ENCODE results near the gene KLF4.
"Not testable (repeated sequence)": the region's sequence is repeated elsewhere in the genome, so short reads cannot be mapped to it uniquely, and the experiment has no call there.

Gene KLF4

GRCh38 chr9:107489687-107490605, at the start of gene KLF4:
Gene KLF4, minus strand, starts transcription at chr9:107489769. Its CDS starts 597 bp downstream, at chr9:107489172.
- peak; percentile 86 for DNase-seq (ENCODE audit: low read depth)
- H3K4me3 ChIP-seq (ENCODE audit: low read depth, low read length): peak within 1 kb of the TSS; percentile 65

DNA sequence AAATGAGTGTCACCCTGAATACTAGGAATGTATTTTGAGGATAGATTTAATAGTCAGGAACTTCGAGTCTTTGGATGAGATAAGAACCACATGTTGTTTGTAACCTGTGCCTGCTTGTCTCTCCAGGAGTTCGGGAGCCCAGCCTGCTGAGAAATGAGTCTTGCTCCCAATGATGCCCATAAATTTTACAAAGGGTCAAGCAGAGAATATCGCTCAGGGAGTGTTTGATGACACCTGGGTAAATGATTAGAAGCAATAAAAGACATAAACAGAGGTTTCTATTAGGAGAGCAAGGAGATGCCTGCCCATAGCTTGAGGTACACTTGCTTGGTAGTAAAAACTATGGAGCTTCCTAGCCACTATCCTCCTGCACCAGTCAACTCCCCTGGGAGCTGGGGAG, 46.9 kb upstream of the KLF4 start:
- H3K4me3 ChIP-seq (ENCODE audit: low read depth, low read length): no peak overlapping the region
- no peak for DNase-seq (ENCODE audit: low read depth)

DNA sequence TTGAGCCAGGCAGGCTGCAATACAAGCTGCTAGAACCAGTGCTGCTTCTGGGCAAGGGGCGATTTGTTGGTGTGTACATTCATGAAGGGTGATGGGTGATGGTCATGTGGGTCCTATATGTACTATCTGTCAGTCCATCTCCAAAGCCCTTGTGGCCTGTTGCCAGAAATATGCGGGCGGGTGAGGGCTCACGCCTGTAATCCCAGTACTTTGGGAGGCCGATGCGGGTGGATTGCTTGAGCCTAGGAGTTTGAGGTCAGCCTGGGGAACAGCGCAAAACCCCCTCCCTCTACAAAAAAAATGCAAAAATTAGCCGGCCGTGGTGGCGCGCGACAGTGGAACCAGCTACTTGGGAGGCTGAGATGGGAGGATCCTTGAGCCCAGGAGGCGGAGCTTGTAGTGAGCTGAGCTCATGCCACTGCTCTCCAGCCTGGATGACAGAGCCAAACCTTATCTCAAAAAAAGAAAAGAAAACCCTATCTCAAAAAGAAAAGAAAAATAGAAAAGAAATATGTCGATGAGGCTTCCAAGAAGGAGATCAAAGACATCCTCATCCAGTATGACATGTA, 45.0 kb upstream of the KLF4 start:
- no peak for DNase-seq (ENCODE audit: low read depth)
- H3K4me3 ChIP-seq (ENCODE audit: low read depth, low read length): no peak overlapping the region

GRCh38 chr9:107530679-107531078, 41.1 kb upstream of the KLF4 start:
- DNase-seq (ENCODE audit: low read depth): no peak
- no peak overlapping the region for H3K4me3 ChIP-seq (ENCODE audit: low read depth, low read length)

DNA sequence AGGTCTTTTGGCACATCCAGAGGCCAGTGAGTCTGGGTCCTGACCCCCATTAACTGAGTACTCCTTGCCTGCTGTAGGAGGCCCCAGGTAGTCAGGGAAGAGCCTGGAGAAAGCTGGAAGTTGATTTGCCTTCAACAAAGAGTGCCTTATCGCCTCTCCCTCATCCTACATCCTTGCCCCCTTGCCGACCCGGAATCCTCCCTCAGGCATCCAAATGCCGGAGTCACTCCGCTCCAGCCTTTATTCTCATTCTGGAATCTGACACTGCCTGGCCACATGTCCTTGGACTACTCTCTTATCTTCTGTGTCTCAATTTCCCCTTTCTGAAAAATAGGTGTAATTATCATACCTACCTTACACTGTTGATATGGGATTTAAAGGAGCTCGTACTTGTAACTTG, 39.1 kb upstream of the KLF4 start:
- DNase-seq (ENCODE audit: low read depth): no peak
- H3K4me3 ChIP-seq (ENCODE audit: low read depth, low read length): no peak overlapping the region

- H3K4me3 ChIP-seq (ENCODE audit: low read depth, low read length): no peak overlapping the region
- DNase-seq (ENCODE audit: low read depth): no peak
These were observed 34.0 kb upstream of the KLF4 start for GRCh38 chr9:107523539-107523938.

- DNase-seq (ENCODE audit: low read depth): no peak
- no peak overlapping the region for H3K4me3 ChIP-seq (ENCODE audit: low read depth, low read length)
These were observed 30.6 kb upstream of the KLF4 start for GRCh38 chr9:107520186-107520585.

GRCh38 chr9:107518037-107518807, 28.7 kb upstream of the KLF4 start:
- no peak overlapping the region for H3K4me3 ChIP-seq (ENCODE audit: low read depth, low read length)
- DNase-seq (ENCODE audit: low read depth): no peak

GRCh38 chr9:107513464-107514100, 24.0 kb upstream of the KLF4 start:
- DNase-seq (ENCODE audit: low read depth): no peak

DNA sequence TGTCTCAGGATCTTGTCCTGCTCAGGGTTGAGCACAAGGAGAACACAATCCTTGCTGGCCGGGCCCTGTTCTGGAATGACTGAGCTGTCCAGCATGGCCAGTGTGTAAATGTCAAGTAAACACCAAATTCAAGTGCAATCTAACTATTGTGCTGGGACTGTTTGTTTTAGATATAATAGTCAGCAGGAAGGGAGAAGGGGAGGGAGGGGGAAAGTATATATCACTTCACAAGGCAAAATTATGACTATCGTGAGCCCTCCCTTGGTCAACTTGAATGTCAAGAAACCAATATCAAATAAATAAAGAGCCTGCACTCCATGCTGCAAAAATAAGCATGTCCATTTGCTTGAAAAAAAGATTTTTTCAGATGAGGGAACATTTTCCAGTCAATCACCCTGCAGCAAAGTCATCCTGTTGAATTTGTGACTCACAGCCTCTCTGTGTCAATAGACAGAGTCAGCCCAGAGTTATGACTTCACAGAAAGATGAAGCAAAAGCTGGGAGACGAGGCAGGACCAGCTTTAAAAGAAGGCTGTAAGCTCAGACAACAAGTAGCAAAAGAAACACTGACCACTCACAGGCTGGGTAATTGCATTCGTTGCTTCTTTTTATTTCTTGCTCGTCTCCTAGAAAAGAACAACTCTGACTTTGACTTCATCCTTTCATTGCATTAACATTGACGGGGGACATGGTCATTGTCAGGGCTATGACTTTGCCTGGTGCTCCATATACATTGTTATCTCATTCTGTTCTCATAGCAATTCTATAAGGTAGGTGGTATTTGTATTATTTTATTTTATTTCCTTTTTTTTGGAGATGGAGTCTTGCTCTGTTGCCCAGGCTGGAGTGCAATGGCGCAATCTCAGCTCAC, 15.3 kb upstream of the KLF4 start:
- peak; percentile 81 for DNase-seq (ENCODE audit: low read depth)

More at GRCh38 chr9:107513464-107514100, 24.0 kb upstream of the KLF4 start:
- H3K4me3 ChIP-seq (ENCODE audit: low read depth, low read length): no peak overlapping the region

DNA sequence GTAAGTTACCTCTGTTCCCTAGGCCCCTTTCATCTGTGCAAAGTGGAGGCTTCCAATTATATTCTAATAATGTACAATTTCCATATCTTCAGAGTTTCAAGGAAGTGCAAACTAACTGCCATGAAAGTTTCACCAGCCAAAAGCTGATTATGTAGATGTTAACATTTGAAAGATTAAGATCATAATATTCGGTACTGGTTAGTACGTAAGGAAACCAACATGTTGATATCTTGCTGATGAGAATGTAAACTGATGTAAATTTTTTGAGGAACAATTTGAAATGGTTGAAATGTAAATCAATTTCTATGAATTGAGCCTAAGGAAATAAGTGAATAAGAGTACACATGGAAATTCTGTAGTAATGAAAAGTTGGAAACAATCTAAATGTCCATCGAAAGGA, 12.9 kb upstream of the KLF4 start:
- no peak overlapping the region for H3K4me3 ChIP-seq (ENCODE audit: low read depth, low read length)
- DNase-seq (ENCODE audit: low read depth): no peak

More for the DNA sequence above, 15.3 kb upstream of the KLF4 start:
- no peak overlapping the region for H3K4me3 ChIP-seq (ENCODE audit: low read depth, low read length)

GRCh38 chr9:107500421-107501200, 11.0 kb upstream of the KLF4 start:
- DNase-seq (ENCODE audit: low read depth): peak; percentile 92
- not testable (repeated sequence) for H3K4me3 ChIP-seq (ENCODE audit: low read depth, low read length)

- no peak for DNase-seq (ENCODE audit: low read depth)
- no peak overlapping the region for H3K4me3 ChIP-seq (ENCODE audit: low read depth, low read length)
These were observed 7.4 kb upstream of the KLF4 start for GRCh38 chr9:107496976-107497375.

- DNase-seq (ENCODE audit: low read depth): no peak
- H3K4me3 ChIP-seq (ENCODE audit: low read depth, low read length): no peak overlapping the region
These were observed 2.9 kb upstream of the KLF4 start for GRCh38 chr9:107492381-107492970.

DNA sequence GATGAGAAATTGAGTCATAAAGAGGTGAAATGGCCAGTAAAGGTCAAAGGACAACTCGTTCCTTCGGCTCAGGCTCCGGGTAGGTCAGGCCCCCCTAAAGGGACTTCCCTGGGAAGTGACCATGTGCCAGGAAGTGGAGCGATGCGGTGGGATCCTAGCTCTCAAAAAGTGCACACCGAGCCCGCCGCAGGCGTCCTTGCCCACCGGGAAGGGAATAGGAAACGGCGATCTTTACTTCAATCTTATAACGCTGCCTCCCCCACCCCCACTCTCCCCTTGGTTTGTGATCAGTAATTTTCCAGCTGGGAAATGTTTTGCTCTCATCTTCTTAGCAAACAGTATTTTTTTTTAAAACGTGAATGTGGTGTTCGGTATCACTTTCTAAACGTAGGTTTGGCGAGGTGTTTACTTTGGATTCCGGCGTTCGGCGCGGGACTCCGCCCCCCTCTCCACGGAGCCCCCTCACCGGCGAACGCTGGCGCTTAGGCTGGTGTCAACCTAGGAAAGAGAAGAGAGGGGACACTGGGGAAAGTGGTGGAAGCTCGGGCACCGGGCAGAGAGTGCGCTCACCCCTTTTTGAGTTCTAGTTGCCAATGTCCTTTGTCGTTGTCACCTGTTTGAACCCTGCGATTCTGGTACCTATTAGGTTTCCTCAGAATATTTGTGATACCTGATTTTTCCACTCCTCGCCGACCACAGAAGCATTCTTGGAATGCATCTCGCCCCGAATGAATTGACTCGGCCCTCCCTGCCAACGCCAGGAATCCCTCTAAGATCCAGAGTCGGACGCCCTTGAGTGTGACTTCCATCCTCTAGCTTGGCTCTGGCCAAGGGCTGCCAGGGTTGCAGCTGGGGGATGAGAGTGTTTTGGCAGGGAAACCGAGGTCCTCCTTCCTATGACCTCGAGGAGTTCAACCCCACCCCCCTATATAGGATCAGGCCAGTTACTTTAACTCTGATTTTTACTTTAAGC, 1.8 kb upstream of the KLF4 start:
- DNase-seq (ENCODE audit: low read depth): no peak
- peak overlapping the region; percentile 21 for H3K4me3 ChIP-seq (ENCODE audit: low read depth, low read length)

DNA sequence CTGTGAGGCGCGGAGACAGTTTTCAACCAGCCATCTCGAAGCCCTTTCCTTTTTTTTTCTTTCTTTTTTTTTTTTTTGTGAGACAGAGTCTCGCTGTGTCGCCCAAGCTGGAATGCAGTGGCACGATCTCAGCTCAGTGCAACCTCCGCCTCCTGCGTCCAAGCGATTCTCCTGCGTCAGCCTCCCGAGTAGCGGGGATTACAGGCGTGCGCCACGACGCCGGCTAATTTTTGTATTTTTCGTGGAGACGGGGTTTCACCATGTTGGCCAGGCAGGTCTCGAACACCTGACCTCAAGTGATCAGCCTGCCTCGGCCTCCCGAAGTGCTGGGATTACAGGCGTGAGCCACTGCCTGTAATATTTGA, 1.0 kb upstream of the KLF4 start:
- H3K4me3 ChIP-seq (ENCODE audit: low read depth, low read length): peak overlapping the region; percentile 54
- not testable (repeated sequence) for DNase-seq (ENCODE audit: low read depth)

Data from skeletal muscle cell (primary cell).